GOT3 (cell line): ENCODE results near the gene MAPKAPK2.

ENCODE experiments used
- DNase-seq: peaks from one replicate; lab custom pipeline; 2025; ENCODE audit warnings: mixed read lengths; lab: John Stamatoyannopoulos, UW

Gene MAPKAPK2

DNA sequence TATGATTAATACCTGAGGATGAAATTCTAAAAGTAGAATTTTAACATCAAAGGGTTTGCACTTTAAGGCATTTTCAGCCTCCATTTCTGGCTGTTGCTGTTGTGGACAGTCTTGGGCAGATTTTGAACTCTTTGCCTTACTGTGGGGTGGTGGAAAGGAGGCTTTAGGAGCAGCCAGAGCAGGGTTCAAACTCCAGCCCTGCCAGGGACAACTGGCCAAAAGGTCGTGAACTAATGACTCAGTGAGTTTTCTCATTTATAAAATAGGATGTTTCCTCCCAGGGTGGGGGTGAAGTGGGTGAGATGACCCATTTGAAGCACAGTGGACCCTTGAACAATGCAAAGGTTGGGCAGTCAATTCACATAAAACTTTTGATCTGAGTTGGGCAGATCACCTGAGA, 36.7 kb downstream of the MAPKAPK2 start:
- DNase-seq: no peak

DNA sequence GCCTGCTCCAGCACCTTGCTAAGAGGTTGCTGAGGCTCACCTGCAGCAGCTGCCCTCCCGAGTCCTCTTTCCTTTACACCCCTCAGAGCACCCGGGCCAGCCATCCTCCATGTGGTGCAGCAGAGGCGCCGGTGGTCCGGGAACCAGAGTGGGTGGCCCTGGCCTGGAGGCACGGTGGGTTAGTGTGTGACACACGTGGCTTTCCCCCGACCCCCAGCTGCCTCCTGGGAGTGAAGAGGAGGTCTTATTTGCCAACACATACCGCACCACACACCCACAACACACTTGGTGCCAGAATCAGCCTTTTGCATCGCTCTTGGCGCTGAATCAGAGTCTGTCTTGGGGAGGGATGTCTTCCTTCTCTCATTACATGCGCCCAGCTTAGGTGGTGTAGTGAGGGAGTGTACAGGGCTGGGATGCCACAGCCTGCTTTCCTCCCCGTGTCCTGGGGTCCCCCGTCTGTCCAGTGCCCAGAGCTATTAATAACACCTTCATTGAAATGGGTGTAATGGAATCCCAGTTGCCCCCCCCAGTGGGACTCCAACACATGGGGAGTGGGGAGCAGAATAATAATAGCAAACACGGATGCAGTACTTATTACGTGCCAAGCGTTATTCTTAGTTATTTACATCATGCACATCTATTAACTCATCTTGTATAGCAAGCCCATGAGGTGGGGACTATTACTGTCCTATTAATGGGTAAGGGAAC, 38.2 kb downstream of the MAPKAPK2 start:
- no peak for DNase-seq

DNA sequence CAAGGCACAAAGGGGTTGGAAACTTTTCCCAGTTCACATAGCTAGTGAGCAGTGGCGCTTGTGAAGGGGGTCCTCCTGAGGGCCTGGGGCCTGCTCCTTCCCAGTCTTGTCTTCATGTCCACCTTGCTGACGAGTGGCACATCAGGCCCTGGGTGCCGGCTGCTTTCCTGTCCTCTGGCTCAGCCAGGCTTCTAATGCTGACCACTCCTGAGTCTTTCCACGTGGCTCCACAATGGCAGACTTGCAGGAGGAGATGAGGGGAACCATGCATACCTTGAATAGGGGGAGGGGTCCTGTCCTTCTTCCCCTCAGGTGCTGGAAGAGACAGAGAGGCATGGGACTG, 38.7 kb downstream of the MAPKAPK2 start:
- no peak for DNase-seq

DNA sequence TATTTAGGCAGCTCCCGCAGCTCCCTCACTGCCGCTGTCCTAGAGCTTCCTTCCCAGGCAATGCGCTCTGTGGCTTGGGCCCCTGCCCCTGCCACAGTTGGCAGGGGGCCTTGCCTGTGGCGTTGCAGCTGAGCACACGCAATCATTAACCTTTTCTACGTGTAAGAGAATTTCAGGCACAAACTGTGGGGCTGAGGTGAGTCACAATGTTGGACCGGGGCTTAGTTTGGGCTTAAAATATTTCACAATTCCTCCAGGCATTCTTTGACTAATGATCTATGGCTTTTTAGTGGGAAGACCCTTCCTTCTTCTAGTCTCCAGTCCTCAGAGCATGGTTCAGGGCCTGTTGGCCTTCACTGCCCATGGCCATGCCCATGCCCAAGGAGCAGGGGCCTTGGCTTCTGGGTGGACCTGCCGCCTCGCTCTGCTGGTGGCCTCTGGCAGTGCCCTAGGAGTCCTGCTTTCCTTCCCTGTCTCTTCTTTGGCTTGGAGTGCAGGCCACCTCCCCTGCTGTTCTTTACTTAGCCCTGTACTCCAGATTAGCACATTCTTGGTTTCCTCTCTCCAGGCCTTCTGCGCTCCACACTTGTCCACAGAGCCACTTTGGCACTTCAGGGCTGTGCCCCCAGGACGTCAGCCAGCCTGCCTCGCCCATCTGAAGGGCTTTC, 39.2 kb downstream of the MAPKAPK2 start:
- no peak for DNase-seq

DNA sequence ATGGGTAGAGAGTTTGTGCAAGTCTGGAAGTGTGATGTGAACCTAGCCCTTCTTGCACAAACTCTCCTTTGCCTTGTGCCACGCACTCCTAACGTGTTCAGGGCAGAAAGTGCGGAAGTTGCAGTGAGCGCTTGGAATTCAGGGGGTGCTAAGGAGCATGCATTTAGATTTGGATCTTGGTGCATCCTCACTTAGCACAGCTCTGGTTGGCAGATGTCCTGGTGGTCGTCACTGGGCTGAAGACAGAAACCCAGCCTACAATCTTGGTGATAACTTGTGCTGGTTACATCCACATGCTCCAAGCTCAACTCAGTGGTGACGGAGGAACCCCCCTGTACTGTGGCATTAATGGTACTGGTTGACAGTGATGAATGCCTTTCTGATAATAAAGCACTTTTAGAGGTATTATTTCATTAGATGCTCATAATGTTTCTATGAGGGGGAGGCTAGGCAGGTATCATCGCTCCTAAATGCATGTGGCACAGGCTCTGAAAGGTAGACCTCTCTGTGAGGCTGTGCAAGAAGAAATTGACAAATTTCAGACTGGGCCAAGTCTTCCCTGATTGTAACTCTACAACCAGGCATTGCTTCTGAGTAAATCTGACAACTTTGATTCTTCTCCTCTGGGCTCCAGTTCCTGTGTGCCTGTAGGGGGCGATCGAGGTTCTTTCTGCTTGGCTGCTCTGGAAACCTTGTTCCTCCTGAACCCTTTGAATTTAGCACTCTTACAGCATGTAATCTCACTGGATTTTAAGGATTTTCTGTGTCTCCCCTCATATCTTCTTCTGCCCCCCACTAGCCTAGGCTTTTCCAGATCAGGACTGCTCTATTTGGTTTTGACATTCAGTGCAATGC, 40.6 kb downstream of the MAPKAPK2 start:
- no peak for DNase-seq

DNA sequence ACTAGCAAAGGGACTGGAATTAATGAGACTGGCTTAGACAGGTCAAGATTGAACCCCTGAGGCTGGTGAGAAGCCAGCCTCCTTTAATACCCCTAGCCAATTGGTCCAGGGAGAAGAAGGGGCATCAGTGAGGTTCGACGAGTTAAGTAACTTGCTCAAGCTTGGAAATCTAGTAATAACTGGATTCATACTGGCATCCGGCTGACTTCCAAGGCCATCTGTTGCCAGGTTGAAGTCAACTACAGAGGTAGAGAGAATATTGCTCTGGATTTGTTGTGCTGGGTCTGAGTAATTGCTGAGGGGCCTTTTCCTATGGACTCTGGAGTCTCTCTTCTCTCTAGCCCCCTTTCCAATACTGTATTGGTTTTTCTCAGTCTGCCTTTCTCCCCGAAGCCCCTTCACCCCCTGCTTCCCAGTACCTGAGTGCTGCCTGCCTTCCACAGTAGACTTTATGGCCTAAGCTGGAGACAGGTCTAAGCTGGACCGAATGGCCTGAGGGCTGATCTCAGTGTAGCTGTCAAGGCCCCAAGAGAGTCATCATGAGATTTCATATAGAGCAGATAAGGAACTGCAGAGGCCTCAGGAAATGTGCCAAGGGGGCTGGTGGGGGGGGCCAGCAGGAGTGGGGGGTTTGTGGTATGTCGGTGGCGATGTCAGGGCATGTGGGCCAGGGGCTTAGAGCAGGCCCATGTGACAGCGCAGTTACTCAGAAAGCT, 43.4 kb downstream of the MAPKAPK2 start:
- DNase-seq: no peak

DNA sequence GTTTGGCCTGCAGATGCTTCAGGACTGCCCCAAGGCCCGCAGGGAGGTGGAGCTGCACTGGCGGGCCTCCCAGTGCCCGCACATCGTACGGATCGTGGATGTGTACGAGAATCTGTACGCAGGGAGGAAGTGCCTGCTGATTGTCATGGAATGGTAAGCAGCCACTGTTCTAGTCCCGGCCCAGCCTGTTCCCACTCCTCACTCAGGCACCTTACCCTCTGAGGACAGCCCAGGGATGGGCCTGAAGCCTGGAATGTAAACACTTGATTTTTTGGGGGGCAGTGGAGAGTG, 43.9 kb downstream of the MAPKAPK2 start:
- no peak for DNase-seq

DNA sequence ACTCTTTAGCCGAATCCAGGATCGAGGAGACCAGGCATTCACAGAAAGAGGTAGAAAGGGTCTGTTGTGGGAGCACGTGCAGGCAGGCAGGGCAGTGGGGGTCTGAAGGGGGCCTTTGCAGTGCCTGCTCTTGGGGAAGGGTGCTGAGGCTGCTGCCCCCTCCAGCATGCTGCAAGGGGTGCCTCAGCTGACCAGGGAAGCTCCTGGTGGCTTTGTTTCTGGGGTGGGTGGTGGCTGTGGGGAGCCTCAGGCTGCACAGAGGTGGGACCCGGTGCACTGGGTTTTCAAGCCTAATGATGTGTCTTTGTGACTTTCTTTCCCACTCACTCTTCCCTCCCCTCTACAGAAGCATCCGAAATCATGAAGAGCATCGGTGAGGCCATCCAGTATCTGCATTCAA, 44.3 kb downstream of the MAPKAPK2 start:
- no peak for DNase-seq

DNA sequence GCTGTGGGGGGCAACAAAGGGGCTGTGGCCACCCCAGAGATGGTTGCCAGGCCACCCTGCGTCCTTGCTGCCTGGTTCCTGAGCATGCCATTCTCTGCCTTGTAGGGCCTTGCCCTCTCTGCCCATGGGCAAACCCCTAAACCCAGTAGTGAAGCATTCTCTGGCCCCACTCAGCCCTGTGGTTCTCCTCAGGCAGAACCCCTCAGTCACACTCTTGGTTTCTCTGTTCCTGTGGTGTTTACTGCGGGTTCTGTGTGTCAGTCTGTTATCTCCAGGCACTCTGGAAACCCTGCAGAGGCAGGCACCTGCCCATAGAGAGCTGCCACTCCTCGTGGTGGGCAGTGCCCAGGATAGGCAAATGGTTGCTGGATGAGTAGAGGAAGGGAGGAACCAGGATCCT, 44.8 kb downstream of the MAPKAPK2 start:
- DNase-seq: no peak

DNA sequence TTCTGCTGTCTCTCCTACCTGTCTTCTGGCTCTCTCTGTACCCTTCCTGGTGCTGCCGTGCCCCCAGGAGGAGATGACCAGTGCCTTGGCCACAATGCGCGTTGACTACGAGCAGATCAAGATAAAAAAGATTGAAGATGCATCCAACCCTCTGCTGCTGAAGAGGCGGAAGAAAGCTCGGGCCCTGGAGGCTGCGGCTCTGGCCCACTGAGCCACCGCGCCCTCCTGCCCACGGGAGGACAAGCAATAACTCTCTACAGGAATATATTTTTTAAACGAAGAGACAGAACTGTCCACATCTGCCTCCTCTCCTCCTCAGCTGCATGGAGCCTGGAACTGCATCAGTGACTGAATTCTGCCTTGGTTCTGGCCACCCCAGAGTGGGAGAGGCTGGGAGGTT, 47.8 kb downstream of the MAPKAPK2 start:
- no peak for DNase-seq

DNA sequence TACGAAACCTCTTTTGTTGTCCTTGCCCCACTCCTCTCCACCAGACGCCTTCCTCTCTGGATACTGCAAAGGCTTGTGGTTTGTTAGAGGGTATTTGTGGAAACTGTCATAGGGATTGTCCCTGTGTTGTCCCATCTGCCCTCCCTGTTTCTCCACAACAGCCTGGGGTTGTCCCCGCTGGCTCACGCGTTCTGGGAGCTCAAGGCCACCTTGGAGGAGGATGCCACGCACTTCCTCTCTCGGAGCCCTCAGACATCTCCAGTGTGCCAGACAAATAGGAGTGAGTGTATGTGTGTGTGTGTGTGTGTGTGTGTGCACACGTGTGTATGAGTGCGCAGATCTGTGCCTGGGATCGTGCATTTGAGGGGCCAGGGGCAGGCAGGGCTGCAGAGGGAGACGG, 48.3 kb downstream of the MAPKAPK2 start:
- no peak for DNase-seq

DNA sequence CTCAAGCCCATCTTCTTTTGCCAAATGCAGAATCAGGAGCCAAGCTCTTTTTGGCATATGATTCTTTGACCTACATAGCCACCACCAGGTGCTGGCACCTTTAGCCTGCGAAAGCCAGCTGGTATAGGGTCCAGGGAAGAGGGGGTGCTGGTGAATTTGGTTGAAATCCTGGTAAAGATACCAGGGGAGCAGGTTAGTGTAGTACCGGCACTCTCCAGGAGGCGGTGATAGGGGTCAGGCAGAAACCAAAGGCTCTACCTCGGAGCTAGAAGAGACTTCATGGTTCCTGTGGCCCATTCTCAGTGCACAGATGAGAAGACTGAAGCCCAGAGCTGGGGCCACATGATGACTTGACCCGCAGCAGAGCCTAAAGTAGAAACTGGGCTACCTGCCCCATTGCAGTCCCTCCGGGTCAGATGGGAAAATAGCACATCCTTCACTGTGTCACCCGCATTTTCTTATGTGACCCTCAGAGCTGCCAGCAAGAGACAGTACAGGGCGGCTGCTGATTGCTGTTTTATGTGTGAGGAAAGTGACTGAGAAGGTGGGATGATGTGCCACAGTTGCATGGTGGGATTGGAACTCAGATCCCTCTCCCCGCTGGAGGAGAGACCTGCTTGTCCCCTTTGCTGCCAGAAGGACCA, 49.9 kb downstream of the MAPKAPK2 start:
- no peak for DNase-seq

DNA sequence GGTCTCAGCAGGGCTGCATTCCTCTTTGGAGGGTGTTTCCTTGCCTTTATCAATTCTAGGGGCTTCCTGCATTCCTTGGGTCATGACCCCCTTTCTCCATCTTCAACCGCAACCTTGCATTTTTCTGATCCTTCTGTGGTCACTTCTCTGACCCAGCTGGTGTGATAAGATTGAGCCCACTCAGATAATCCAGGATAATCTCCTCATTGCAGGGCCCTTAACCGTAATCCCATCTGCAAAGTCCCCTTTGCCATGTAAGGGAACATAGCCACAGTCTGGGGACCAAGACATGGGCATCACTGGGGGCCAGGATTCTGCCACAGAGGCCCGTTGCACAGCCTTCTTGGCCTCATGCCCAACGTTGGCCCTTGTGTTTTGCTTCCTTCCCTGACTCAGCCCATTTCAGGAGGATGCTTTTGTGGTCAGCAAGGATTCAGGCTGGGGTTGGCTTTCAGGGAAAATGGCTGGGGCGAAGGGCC, 50.9 kb downstream of the MAPKAPK2 start:
- DNase-seq: no peak

DNA sequence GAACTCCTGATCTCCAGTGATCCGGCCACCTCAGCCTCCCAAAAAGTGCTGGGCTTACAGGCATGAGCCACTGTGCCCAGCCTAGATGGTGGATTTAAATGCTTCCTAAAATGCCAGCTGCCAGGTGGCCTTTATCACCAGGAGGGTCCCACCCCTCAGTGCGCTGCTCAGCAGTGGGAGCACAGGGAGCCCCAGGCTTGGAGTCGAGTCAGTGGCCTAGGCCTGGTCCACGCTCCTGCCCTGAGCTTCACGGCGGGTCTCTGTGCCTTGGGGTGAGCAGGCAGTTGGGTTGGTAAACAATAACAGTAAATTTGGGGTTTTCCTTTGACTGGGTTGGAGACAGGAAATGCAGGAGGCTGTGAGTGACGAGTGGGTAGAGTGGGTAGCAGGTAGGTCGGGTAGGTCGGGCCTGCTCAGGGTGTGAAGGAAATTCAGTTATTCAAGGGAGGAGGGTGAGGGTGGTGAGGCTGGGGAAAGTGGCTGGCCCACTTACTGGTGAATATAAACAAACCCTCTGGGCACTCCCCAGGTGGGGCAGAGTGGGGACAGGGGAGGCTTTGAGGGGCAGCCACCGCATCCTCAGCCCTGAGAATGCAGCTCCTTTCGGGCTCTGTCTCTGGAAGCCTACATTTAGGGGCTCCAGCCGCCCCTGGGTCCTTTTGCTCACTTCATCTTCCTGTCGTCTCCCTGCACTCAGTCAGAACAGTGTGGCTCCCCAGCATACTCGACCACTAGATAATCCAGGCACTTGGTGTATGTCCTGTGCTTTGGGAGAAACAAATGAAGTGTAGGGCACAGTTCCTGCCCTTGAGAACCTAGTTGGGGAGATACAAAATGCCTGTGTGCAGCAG, 52.4 kb downstream of the MAPKAPK2 start:
- no peak for DNase-seq

DNA sequence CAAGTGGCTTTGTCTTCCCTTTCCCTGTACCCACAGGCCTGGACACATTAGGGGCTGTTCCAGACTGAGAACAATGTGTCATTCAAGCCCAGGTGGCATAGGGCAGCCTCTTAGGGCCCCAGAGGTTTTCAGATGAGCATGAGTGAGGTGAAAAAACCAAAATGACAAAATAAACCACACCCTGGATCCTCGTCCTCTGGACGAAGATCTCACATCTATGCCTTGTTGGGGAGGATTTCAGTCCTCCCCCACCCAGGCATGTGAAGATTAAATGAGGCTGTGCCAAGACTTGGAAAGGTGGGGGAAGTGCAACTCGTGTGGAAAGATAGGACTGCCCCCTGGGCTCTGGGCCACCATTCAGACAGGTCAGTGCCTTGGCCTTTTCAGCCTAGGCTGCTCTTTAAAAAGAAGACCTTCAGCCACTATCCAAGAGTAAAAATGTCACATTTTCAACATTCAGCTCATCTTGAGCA, 53.1 kb downstream of the MAPKAPK2 start:
- no peak for DNase-seq

DNA sequence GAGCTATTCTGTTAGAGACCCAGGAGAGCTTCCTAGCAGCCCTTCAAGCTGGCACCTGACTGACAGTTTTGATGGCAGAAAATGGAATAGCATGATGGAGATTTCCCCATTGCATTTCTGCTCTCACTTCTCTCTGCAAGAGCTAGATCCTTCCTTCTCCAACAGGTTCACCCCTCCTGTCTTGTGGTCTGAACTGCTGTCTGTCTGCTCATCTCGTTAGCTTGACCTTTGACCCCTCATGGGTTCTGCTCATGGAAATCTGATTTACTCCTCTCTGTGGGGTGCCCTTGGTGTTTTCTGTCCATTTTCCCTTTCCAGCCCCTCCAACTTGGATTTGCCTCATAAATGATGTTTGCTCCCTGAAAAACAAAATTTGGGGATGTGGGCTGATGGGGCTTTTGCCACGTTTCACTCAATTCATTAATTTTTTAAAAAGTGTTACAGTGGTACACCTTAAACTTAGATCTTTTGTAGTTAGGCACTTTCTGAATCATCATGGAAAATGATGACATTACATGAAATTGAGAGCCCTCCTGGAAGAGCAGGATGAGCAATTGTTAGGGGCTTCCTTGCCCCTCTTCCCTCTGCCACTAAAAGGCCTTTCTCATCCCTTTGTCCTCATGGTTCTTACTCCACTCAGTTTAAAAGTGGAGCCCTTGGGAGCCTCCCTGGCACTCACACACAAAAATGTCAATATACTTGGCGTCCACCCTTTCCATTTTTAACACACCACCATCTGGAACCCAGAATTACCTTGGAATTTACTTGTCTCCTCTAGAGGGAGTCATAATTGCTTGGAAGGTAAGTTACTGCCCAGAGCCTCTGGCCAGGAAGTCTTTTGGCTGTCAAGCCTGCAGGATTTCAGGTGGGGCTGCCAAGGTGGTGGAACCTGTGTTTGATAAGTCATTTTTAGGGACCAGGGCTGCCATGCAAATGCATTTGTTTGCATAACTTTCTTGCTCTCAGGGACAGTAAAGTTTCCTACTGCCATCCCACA, 54.0 kb downstream of the MAPKAPK2 start:
- no peak for DNase-seq

DNA sequence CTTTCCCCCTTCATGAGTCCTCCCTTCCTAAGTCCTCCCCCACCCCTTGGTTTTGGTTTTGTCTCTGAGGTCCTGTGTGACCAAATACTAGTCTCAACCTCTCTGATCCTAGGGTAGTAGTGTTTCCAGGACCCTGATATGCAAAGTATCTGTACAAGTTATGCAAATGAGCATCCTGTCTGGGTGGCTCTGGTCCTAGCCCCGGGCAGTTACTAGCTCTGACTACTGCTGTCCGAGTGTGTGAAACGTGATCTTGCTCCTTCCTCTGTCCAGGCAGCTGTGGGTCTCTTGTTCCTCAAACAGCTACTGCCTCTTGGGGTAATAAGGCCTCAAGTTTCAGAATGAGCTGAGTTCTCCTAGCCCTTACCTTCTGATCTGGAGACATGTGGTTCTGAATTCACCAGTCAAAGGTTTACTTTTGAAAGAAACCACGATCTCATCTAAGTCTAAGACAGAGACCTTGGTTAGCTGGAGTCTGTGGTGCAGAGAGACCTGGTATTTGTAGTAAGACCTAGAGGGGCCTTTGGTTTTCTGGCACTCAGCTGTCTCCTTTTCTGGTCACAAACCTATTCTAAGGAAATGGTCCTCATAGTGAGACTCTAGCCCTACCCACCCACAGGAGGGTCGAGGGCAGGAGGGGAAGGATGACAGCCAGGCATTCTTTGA, 54.8 kb downstream of the MAPKAPK2 start:
- no peak for DNase-seq

DNA sequence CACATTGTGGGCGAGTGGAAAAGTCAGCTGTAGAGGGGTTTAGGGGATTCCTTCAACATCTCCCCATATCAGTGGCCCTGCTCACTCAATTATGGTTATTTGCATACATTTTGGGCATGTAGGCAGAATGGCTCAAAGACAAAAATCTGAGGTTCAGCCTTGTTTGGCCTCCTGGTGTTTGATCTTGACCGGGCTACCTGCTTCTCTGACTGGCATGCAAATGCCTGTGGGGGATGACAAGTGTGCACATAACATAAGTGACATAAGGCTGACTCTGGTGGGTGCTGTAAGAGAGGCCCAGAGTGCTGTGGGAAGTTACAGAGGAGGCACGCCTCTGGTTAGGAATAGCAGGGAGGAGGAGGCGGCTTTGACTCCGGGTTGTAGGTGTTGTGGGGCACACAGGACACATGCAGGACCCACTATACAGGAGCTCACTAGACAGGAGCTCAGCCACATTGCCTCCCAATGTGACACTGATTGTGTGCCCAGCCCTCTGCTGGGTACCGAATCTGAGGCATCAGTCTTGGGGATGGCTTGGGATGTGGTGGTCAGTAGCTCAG, 56.5 kb downstream of the MAPKAPK2 start:
- DNase-seq: no peak
